Gastroesophageal sphincter (tissue), 3 donors: Measurements from ENCODE around the gene WBP2.

Experiments
- CTCF ChIP-seq, 4 experiments: fragments of 200-600 bp in 2 of 4; fragments of 450-650 bp in 2 of 4; sonication (generic) in 1 of 4; IDR thresholded peaks; one replicate each; pipeline ENCODE4 v1.5.1; 2017 to 2019; ENCODE audit warnings: antibody characterized with exemption in 4 of 4, mild to moderate bottlenecking in 2 of 4, moderate library complexity in 2 of 4
- POLR2A ChIP-seq, 2 donors: fragments of 450-650 bp; IDR thresholded peaks; one replicate each; pipeline ENCODE4 v1.6.1; 2017; ENCODE audit warnings: antibody characterized with exemption in 2 of 2, mild to moderate bottlenecking in 2 of 2, moderate library complexity in 1 of 2
- POLR2AphosphoS5 ChIP-seq: sonication (generic); formaldehyde crosslinking; IDR thresholded peaks from one replicate; pipeline ENCODE4 v1.6.1; 2017; ENCODE audit warnings: antibody characterized with exemption

GRCh38 chr17:75846692-75847613 lies 8.2 kb downstream of the WBP2 start:
- TF ChIP-seq POLR2AphosphoS5 = peak; percentile 1
- TF ChIP-seq POLR2A (IDR thresholded peaks at IDR 0.05) = no peak
- no peak for TF ChIP-seq CTCF (IDR thresholded peaks at IDR 0.05)
